Left ventricle myocardium inferior (tissue), 1 donor: ENCODE data around the gene DNER. TPM values are rescaled to one million over a fixed set of nuclear protein-coding genes. Genes with fewer than 3 reads are reported as not detected.

Experiments used
- DNase-seq: peaks from one replicate; pipeline ENCODE4 v3.0.0-alpha.2; 2020
- H3K27ac ChIP-seq: fragments of 200-600 bp; replicated peaks from 2 replicates; pipeline ENCODE4 v1.8.0; 2021
- H3K27me3 ChIP-seq: fragments of 200-600 bp; 2 replicates; pipeline ENCODE4 v1.8.0; 2021; ENCODE audit warnings: low read depth
- H3K36me3 ChIP-seq: fragments of 200-600 bp; 2 replicates; pipeline ENCODE4 v1.8.0; 2021
- H3K4me1 ChIP-seq: fragments of 200-600 bp; 2 replicates; pipeline ENCODE4 v1.8.0; 2021
- H3K4me3 ChIP-seq: fragments of 200-600 bp; 2 replicates; pipeline ENCODE4 v1.8.0; 2021; ENCODE audit warnings: mild to moderate bottlenecking, moderate library complexity
- H3K9me3 ChIP-seq: fragments of 200-600 bp; replicated peaks from 2 replicates; pipeline ENCODE4 v1.8.0; 2021
- intact Hi-C: fragments of 100-400 bp; cut with micrococcal nuclease; formaldehyde crosslinking; loops from one replicate; pipeline ENCODE4 v1.11.0; 2022
- total RNA-seq: library from RNA; stranded (reverse); fragmentation: NEBNext Ultra II Directional; extraction: Animal tissue kit (Norgen Biotek cat#: 25700); gene quantifications from one replicate; pipeline ENCODE4 v1.2.1, GENCODE V29; 2021
- TF ChIP-seq, protein P1 (sequence below): fragments of 200-600 bp; IDR thresholded peaks from 2 replicates; pipeline ENCODE4 v1.8.0; 2021; ENCODE audit warnings: antibody characterized with exemption, mild to moderate bottlenecking, borderline replicate concordance
- donor health status: DM: no; HTN: yes; CAD: no; lungs with severe emphysema.

The DNER gene
- total RNA-seq, 1 donor from 2014 or later: 2.3 TPM

DNA sequence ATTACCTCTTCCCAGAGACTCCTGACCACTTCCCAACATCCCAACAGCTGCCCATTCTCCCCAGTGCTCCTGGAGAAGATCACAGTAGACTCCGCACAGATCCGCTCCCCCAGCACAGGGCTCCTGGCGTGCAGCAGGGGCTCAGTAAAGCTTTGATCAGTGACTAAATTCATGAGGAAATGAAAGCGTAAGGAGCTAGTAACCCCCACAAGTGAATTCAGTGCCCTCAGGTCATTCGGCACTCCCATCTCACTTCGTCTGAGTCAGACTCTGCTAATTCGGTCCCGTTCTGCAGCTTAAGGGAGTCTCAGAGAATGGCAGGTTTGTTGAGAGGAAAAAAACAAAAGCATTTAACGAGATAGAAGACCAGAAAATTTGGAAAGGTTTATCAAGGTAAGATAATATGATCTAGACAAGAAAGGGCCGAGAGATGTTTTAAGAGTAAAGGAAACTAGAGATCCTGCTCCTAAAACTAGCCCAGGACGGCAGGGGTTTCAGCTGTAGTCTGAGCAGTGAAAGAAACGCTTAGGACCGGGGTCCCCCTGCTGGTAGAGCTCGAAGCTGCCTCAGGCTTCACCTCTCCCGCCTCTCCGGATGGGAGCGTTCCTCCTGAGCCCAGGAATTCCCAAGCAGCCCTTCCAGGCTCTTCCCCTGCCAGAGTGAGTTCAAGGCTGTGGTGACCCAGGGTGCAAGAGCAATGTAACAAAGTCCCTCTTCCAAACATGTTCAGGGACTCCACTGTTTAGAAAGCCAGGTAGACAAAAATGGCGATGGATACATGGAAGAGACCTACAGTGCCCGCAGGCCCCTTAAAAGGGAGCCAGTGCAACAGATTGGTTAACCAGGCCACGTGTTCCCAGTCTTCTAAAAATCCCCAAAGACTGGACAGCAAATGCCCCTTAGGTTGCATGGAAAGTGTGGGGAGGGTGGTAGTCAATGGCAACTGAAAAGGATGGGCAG is 127.3 kb downstream of the DNER start:
- DNase-seq: peak; percentile 83
- H3K4me1 ChIP-seq: peaks cover 5% of the 10 kb centered on the region
- H3K9me3 ChIP-seq: no peaks in the 10 kb centered on the region
- no peaks in the 10 kb centered on the region for H3K36me3 ChIP-seq
- H3K4me3 ChIP-seq: peak overlapping the region; percentile 47
- intact Hi-C loops: loop anchor here (2.0 kb wide), 1 partner anchor 156 kb away; no protein-coding TSS in a partner anchor
- TF ChIP-seq, protein P1, sequence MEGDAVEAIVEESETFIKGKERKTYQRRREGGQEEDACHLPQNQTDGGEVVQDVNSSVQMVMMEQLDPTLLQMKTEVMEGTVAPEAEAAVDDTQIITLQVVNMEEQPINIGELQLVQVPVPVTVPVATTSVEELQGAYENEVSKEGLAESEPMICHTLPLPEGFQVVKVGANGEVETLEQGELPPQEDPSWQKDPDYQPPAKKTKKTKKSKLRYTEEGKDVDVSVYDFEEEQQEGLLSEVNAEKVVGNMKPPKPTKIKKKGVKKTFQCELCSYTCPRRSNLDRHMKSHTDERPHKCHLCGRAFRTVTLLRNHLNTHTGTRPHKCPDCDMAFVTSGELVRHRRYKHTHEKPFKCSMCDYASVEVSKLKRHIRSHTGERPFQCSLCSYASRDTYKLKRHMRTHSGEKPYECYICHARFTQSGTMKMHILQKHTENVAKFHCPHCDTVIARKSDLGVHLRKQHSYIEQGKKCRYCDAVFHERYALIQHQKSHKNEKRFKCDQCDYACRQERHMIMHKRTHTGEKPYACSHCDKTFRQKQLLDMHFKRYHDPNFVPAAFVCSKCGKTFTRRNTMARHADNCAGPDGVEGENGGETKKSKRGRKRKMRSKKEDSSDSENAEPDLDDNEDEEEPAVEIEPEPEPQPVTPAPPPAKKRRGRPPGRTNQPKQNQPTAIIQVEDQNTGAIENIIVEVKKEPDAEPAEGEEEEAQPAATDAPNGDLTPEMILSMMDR: peak; percentile 90
- peaks cover 19% of the 10 kb centered on the region for H3K27me3 ChIP-seq
- no peak overlapping the region for H3K27ac ChIP-seq

DNA sequence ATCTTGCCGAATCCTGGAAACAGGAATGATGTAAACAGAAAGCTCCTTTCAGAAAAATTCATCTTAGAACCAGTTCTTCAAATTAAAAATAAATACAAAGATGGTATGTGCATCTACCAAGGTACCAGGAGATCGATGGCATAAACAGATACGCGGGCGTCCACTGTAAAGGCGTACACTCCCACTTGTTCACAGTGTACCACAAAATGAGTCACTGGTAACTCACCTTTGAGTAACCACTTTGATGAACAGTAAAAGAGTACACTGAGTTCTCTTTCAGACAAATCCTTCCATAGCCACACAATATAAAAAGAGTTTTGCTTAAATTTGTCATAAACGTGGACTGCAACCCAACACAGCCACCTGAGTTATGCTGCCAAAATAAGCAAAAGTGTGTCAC is 128.3 kb downstream of the DNER start:
- peaks cover 5% of the 10 kb centered on the region for H3K4me1 ChIP-seq
- H3K27me3 ChIP-seq: peaks cover 19% of the 10 kb centered on the region
- H3K36me3 ChIP-seq: no peaks in the 10 kb centered on the region
- intact Hi-C loops: loop anchor here (2.0 kb wide), 1 partner anchor 155 kb away; no protein-coding TSS in a partner anchor
- no peak overlapping the region for H3K27ac ChIP-seq
- no peak for DNase-seq
- TF ChIP-seq, protein P1: no peak
- no peak overlapping the region for H3K4me3 ChIP-seq
- no peaks in the 10 kb centered on the region for H3K9me3 ChIP-seq

DNA sequence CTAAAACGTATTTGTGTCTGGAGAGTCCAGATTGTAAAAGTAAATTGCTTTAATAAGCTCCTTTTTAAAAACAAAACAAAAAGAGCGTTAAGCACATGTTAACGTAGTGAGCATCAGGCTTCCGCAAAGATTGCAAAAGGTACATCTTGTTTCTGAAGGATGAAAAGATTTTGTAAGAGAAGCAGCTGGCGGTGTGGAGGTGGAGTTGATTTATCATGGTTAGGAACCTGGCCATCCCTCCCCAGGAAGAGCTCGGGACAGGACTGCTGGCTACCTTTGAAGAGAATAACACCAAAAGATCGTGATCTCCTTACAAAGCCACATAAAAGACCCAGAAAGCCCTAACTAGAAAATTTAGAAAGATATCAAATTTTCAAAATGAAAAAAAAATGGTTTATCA is 132.2 kb downstream of the DNER start:
- Histone ChIP-seq H3K4me1 (peaks cover 5% of the 10 kb centered on the region), H3K36me3 (no peaks in the 10 kb centered on the region), H3K27me3 (peaks cover 13% of the 10 kb centered on the region), H3K4me3 (no peak overlapping the region), H3K27ac (no peak overlapping the region), H3K9me3 (no peaks in the 10 kb centered on the region)
- DNase-seq: no peak
- TF ChIP-seq, protein P1: no peak
- intact Hi-C loops: no loop called here

DNA sequence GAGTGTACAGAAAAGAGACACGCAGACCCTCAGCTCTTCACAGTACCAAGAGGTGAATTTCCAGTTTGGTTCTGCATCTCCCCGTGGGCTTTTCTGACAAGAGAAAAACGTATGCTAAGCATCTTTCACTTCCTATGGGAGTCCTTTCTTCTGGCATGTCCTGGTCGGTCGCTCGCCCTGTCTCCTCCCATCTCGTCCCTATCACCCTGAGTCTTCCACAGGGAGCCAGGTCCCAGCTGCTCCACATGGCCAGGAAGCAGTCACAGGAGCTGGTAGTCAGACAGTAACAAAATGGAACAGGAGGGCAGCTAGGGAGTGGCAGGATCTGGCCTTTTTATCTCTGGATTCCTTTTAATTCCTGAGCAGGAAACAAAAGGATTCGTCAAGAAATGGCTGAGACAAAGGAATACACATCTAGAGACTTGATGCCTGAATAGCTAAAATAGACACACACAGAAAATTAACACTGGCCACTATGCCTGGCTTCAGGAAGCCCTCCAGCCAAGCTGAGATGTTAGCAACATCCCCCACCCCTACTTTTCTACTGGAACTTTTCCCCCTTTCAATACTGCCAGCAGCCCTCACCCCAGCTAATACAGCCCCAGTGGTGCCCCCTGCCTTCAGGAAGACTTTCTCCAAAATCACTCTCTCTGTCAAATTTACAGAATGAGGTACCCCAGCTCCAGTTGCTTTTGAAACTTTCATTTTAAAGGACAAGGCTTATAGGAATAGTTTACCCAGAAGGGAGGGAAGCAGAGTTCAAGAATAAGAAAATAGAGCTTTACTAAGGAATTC is 136.1 kb downstream of the DNER start:
- TF ChIP-seq, protein P1: no peak
- intact Hi-C loops: no loop called here
- Histone ChIP-seq H3K36me3 (no peaks in the 10 kb centered on the region), H3K9me3 (no peaks in the 10 kb centered on the region), H3K4me3 (no peak overlapping the region), H3K27me3 (peaks cover 40% of the 10 kb centered on the region), H3K4me1 (no peaks in the 10 kb centered on the region), H3K27ac (no peak overlapping the region)
- no peak for DNase-seq

DNA sequence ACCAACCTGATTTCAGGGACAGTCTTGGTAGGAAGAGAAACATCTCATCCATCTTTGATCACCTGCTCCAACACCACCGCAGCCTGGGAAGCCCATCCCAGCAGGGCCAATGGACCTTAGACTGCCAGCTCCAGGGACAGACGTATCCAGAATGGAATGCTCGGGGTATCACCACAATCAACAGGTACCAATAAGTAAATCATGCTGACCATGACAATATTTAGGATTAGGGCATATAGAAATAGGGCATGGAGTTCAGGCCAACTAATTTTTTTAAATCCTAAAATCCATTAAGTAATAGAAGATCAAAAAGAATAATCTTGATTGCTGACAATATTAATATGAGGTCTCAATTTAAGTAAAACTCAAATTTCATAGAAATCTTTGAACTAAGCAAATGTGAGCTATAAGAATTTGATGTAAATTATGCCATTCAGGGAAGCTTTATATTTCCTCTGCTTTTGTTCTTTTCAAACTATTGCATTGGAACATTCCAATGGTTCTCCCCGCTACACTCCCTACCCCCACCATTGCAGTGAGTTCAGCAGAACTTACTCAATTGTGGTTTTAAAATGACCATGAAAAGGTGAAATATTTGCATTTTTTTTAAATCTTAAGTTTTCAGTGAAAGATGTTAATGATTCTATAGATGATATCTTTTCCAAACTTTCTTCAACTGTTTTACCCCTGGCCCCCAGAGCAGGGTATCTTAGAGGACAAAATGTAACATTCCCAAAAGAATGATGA is 138.6 kb downstream of the DNER start:
- Histone ChIP-seq H3K27ac (no peak overlapping the region), H3K36me3 (no peaks in the 10 kb centered on the region), H3K4me3 (no peak overlapping the region), H3K4me1 (no peaks in the 10 kb centered on the region), H3K27me3 (peaks cover 30% of the 10 kb centered on the region), H3K9me3 (no peaks in the 10 kb centered on the region)
- intact Hi-C loops: no loop called here
- DNase-seq: no peak
- TF ChIP-seq, protein P1: no peak
